GM23338 (cell line): ENCODE results near the gene ANAPC2. TPM values are rescaled to one million over a fixed set of nuclear protein-coding genes. Genes with fewer than 3 reads are reported as not detected.

Experiments used
- ATAC-seq: fragments of 200-7000 bp; cut with Tn5 transposase; 3 replicates; pipeline ENCODE4 v1.9.1; 2020
- DNase-seq: peaks from one replicate; pipeline ENCODE4 v3.0.0-alpha.2; 2015; ENCODE audit warnings: low spot score
- H2AFZ ChIP-seq: fragments of 200-600 bp; sonication (generic); 2 replicates; pipeline ENCODE4 v1.8.0; 2016; ENCODE audit warnings: antibody characterized with exemption, mild to moderate bottlenecking, moderate library complexity
- H3F3A ChIP-seq: fragments of 200-600 bp; sonication (generic); replicated peaks from 2 replicates; pipeline ENCODE4 v1.8.0; 2017; ENCODE audit warnings: antibody characterized with exemption, mixed run types, low read depth
- H3K27ac ChIP-seq: fragments of 200-600 bp; sonication (generic); 2 replicates; pipeline ENCODE4 v1.6.1; 2016; ENCODE audit warnings: low read depth
- H3K27me3 ChIP-seq: fragments of 200-600 bp; sonication (generic); 2 replicates; pipeline ENCODE4 v1.8.0; 2016; ENCODE audit warnings: mild to moderate bottlenecking, mixed run types, moderate library complexity; ENCODE audit not compliant: insufficient read depth
- H3K36me3 ChIP-seq: fragments of 200-600 bp; sonication (generic); 2 replicates; pipeline ENCODE4 v1.8.0; 2016; ENCODE audit warnings: mild to moderate bottlenecking; ENCODE audit not compliant: insufficient read depth
- H3K4me1 ChIP-seq: fragments of 200-600 bp; sonication (generic); 2 replicates; pipeline ENCODE4 v1.8.0; 2016; ENCODE audit warnings: mild to moderate bottlenecking, moderate library complexity; ENCODE audit not compliant: insufficient read depth
- H3K4me2 ChIP-seq: fragments of 200-600 bp; sonication (generic); 2 replicates; pipeline ENCODE4 v1.7.1; 2017; ENCODE audit warnings: mixed run types
- H3K4me3 ChIP-seq: fragments of 200-600 bp; sonication (generic); 2 replicates; pipeline ENCODE4 v1.6.1; 2016; ENCODE audit warnings: mixed run types
- H3K79me2 ChIP-seq: fragments of 200-600 bp; sonication (generic); replicated peaks from 2 replicates; pipeline ENCODE4 v1.8.0; 2017; ENCODE audit warnings: mild to moderate bottlenecking; ENCODE audit not compliant: insufficient read depth
- H3K9me2 ChIP-seq: fragments of 200-600 bp; sonication (generic); 2 replicates; pipeline ENCODE4 v1.8.0; 2017; ENCODE audit not compliant: insufficient read depth
- H4K20me1 ChIP-seq: fragments of 200-600 bp; sonication (generic); replicated peaks from 2 replicates; pipeline ENCODE4 v1.8.0; 2017; ENCODE audit warnings: mild to moderate bottlenecking; ENCODE audit not compliant: insufficient read depth
- H3K27ac Mint-ChIP-seq: 2 replicates; pipeline ENCODE4 v1.8.0; 2020; ENCODE audit warnings: inconsistent platforms, mild to moderate bottlenecking, moderate library complexity, mixed read lengths
- H3K27me3 Mint-ChIP-seq: 3 replicates; pipeline ENCODE4 v1.8.0; 2022; ENCODE audit warnings: low read depth, mild to moderate bottlenecking, moderate library complexity, mixed read lengths, inconsistent platforms; ENCODE audit not compliant: insufficient read depth, poor library complexity
- H3K36me3 Mint-ChIP-seq: 3 replicates; pipeline ENCODE4 v1.8.0; 2021; ENCODE audit warnings: low read depth, mild to moderate bottlenecking, inconsistent platforms, moderate library complexity, mixed read lengths
- H3K4me1 Mint-ChIP-seq: 3 replicates; pipeline ENCODE4 v1.8.0; 2020; ENCODE audit warnings: mild to moderate bottlenecking, inconsistent platforms, mixed read lengths
- H3K4me3 Mint-ChIP-seq: 3 replicates; pipeline ENCODE4 v1.8.0; 2021; ENCODE audit warnings: moderate library complexity, mild to moderate bottlenecking, inconsistent platforms, mixed read lengths
- H3K9me3 Mint-ChIP-seq: 3 replicates; pipeline ENCODE4 v1.8.0; 2020; ENCODE audit warnings: moderate library complexity, mild to moderate bottlenecking, inconsistent platforms, mixed read lengths
- CREB1 ChIP-seq: fragments of 250-450 bp; sonication (Bioruptor Pico); IDR thresholded peaks from 2 replicates; pipeline ENCODE4 v1.5.0; 2020; ENCODE audit warnings: low read depth, mild to moderate bottlenecking, moderate library complexity
- EZH2 ChIP-seq: fragments of 200-600 bp; sonication (generic); IDR thresholded peaks from one replicate; pipeline ENCODE4 v1.8.0; 2017; ENCODE audit warnings: antibody characterized with exemption, mild to moderate bottlenecking, low read depth; ENCODE audit not compliant: unreplicated experiment
- EZH2phosphoT487 ChIP-seq: fragments of 200-600 bp; sonication (generic); IDR thresholded peaks from one replicate; pipeline ENCODE4 v1.8.1; 2018; ENCODE audit warnings: antibody characterized with exemption; ENCODE audit not compliant: unreplicated experiment
- JUNB ChIP-seq: IDR thresholded peaks from one replicate; pipeline ENCODE4 v1.6.1; 2016; ENCODE audit warnings: antibody characterized with exemption; ENCODE audit not compliant: unreplicated experiment
- NANOG ChIP-seq: IDR thresholded peaks from 2 replicates; pipeline ENCODE4 v1.6.1; 2016; ENCODE audit warnings: antibody characterized with exemption, borderline replicate concordance
- POLR2AphosphoS5 ChIP-seq: IDR thresholded peaks from 2 replicates; pipeline ENCODE4 v1.6.1; 2016; ENCODE audit warnings: antibody characterized with exemption, low read depth
- STAT1 ChIP-seq: IDR thresholded peaks from one replicate; pipeline ENCODE4 v1.6.1; 2016; ENCODE audit warnings: antibody characterized with exemption; ENCODE audit not compliant: unreplicated experiment
- ZNF114 ChIP-seq: fragments of 250-450 bp; sonication (Bioruptor Pico); IDR thresholded peaks from 2 replicates; pipeline ENCODE4 v1.5.0; 2020; ENCODE audit warnings: mild to moderate bottlenecking, moderate library complexity
- ZNF331 ChIP-seq: fragments of 250-450 bp; sonication (Bioruptor Pico); IDR thresholded peaks from 2 replicates; pipeline ENCODE4 v1.5.0; 2020; ENCODE audit warnings: low read depth, mild to moderate bottlenecking, moderate library complexity
- polyA plus RNA-seq: library from polyadenylated mRNA; unstranded; fragments of >200 nt; fragmentation: Nextera tagmentation; extraction: Ambion mirVana; gene quantifications from 2 replicates; pipeline ENCODE4 v1.2.1, GENCODE V29; 2016
- total RNA-seq: library from RNA; depleted of rRNA; stranded (reverse); fragments of >200 nt; shearing (Covaris generic); gene quantifications from 2 replicates; pipeline ENCODE4 v1.2.3, GENCODE V29; 2014
- TF ChIP-seq, protein P1 (sequence below): fragments of 250-450 bp; sonication (Bioruptor Pico); IDR thresholded peaks from 2 replicates; pipeline ENCODE4 v1.5.0; 2020; ENCODE audit warnings: mild to moderate bottlenecking, moderate library complexity
- TF ChIP-seq, protein P2 (sequence below): IDR thresholded peaks from 2 replicates; pipeline ENCODE4 v1.6.1; 2016; ENCODE audit warnings: antibody characterized with exemption
- TF ChIP-seq, protein P3 (sequence below), 2 experiments: fragments of 200-600 bp in 1 of 2; sonication (generic) in 1 of 2; conservative IDR thresholded peaks; 2 replicates each; pipeline versions ENCODE4 v1.5.1 to v1.6.1; 2016 to 2017; ENCODE audit warnings: antibody characterized with exemption in 2 of 2, low read depth in 2 of 2, mild to moderate bottlenecking in 2 of 2, moderate library complexity in 1 of 2
- TF ChIP-seq, protein P4 (sequence below): IDR thresholded peaks from one replicate; pipeline ENCODE4 v1.6.1; 2018; ENCODE audit warnings: antibody characterized with exemption; ENCODE audit not compliant: unreplicated experiment

The ANAPC2 gene
- total and polyA plus RNA-seq, 2 experiments from 2014 or later: 16.4 to 42.9 TPM

DNA sequence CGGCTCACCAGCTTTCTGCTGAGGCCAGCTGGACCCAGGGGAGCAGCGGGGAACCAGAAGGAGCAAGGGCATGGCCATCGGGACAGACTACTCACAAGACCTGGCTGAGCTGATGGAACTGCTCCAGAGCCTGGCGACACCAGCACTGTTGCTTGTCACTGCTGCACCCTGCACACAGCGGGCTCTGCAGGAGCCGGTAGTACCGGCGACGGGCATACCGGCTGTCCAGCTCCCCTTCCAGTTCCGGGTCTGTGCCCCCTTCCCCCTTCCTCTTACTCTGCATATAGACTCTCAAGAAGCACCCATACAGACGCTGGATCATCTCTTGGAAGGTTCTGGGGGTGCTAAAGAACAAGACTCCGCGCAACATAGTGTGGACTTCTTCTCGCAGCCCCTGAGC lies 974 bp downstream of the ANAPC2 start:
- H3K4me3 ChIP-seq: peak overlapping the region; percentile 94
- H3K79me2 ChIP-seq: peaks cover 25% of the 10 kb centered on the region
- H3K27ac Mint-ChIP-seq: 0 out of 2 replicates have a peak overlapping the region, but pooled peaks have one; percentile 84
- TF ChIP-seq STAT1: no peak
- no peak for TF ChIP-seq POLR2AphosphoS5
- no peak for TF ChIP-seq EZH2
- TF ChIP-seq CREB1 (CRISPR knock-in tag): no peak
- TF ChIP-seq EZH2phosphoT487: no peak
- no peak for TF ChIP-seq NANOG
- TF ChIP-seq, protein P1, sequence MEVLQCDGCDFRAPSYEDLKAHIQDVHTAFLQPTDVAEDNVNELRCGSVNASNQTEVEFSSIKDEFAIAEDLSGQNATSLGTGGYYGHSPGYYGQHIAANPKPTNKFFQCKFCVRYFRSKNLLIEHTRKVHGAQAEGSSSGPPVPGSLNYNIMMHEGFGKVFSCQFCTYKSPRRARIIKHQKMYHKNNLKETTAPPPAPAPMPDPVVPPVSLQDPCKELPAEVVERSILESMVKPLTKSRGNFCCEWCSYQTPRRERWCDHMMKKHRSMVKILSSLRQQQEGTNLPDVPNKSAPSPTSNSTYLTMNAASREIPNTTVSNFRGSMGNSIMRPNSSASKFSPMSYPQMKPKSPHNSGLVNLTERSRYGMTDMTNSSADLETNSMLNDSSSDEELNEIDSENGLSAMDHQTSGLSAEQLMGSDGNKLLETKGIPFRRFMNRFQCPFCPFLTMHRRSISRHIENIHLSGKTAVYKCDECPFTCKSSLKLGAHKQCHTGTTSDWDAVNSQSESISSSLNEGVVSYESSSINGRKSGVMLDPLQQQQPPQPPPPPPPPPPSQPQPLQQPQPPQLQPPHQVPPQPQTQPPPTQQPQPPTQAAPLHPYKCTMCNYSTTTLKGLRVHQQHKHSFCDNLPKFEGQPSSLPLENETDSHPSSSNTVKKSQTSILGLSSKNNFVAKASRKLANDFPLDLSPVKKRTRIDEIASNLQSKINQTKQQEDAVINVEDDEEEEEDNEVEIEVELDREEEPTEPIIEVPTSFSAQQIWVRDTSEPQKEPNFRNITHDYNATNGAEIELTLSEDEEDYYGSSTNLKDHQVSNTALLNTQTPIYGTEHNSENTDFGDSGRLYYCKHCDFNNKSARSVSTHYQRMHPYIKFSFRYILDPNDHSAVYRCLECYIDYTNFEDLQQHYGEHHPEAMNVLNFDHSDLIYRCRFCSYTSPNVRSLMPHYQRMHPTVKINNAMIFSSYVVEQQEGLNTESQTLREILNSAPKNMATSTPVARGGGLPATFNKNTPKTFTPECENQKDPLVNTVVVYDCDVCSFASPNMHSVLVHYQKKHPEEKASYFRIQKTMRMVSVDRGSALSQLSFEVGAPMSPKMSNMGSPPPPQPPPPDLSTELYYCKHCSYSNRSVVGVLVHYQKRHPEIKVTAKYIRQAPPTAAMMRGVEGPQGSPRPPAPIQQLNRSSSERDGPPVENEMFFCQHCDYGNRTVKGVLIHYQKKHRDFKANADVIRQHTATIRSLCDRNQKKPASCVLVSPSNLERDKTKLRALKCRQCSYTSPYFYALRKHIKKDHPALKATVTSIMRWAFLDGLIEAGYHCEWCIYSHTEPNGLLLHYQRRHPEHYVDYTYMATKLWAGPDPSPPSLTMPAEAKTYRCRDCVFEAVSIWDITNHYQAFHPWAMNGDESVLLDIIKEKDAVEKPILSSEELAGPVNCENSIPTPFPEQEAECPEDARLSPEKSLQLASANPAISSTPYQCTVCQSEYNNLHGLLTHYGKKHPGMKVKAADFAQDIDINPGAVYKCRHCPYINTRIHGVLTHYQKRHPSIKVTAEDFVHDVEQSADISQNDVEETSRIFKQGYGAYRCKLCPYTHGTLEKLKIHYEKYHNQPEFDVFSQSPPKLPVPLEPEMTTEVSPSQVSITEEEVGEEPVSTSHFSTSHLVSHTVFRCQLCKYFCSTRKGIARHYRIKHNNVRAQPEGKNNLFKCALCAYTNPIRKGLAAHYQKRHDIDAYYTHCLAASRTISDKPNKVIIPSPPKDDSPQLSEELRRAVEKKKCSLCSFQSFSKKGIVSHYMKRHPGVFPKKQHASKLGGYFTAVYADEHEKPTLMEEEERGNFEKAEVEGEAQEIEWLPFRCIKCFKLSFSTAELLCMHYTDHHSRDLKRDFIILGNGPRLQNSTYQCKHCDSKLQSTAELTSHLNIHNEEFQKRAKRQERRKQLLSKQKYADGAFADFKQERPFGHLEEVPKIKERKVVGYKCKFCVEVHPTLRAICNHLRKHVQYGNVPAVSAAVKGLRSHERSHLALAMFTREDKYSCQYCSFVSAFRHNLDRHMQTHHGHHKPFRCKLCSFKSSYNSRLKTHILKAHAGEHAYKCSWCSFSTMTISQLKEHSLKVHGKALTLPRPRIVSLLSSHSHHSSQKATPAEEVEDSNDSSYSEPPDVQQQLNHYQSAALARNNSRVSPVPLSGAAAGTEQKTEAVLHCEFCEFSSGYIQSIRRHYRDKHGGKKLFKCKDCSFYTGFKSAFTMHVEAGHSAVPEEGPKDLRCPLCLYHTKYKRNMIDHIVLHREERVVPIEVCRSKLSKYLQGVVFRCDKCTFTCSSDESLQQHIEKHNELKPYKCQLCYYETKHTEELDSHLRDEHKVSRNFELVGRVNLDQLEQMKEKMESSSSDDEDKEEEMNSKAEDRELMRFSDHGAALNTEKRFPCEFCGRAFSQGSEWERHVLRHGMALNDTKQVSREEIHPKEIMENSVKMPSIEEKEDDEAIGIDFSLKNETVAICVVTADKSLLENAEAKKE (CRISPR knock-in tag): no peak
- TF ChIP-seq, protein P2, sequence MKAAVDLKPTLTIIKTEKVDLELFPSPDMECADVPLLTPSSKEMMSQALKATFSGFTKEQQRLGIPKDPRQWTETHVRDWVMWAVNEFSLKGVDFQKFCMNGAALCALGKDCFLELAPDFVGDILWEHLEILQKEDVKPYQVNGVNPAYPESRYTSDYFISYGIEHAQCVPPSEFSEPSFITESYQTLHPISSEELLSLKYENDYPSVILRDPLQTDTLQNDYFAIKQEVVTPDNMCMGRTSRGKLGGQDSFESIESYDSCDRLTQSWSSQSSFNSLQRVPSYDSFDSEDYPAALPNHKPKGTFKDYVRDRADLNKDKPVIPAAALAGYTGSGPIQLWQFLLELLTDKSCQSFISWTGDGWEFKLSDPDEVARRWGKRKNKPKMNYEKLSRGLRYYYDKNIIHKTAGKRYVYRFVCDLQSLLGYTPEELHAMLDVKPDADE: no peak
- TF ChIP-seq ZNF331 (CRISPR knock-in tag): no peak
- TF ChIP-seq, protein P3, sequence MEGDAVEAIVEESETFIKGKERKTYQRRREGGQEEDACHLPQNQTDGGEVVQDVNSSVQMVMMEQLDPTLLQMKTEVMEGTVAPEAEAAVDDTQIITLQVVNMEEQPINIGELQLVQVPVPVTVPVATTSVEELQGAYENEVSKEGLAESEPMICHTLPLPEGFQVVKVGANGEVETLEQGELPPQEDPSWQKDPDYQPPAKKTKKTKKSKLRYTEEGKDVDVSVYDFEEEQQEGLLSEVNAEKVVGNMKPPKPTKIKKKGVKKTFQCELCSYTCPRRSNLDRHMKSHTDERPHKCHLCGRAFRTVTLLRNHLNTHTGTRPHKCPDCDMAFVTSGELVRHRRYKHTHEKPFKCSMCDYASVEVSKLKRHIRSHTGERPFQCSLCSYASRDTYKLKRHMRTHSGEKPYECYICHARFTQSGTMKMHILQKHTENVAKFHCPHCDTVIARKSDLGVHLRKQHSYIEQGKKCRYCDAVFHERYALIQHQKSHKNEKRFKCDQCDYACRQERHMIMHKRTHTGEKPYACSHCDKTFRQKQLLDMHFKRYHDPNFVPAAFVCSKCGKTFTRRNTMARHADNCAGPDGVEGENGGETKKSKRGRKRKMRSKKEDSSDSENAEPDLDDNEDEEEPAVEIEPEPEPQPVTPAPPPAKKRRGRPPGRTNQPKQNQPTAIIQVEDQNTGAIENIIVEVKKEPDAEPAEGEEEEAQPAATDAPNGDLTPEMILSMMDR (conservative IDR thresholded peaks at IDR 0.05; ENCODE audit: low read depth in 2 of 2): no peak
- no peak for TF ChIP-seq JUNB
- no peak for TF ChIP-seq ZNF114 (CRISPR knock-in tag)
- TF ChIP-seq, protein P4, sequence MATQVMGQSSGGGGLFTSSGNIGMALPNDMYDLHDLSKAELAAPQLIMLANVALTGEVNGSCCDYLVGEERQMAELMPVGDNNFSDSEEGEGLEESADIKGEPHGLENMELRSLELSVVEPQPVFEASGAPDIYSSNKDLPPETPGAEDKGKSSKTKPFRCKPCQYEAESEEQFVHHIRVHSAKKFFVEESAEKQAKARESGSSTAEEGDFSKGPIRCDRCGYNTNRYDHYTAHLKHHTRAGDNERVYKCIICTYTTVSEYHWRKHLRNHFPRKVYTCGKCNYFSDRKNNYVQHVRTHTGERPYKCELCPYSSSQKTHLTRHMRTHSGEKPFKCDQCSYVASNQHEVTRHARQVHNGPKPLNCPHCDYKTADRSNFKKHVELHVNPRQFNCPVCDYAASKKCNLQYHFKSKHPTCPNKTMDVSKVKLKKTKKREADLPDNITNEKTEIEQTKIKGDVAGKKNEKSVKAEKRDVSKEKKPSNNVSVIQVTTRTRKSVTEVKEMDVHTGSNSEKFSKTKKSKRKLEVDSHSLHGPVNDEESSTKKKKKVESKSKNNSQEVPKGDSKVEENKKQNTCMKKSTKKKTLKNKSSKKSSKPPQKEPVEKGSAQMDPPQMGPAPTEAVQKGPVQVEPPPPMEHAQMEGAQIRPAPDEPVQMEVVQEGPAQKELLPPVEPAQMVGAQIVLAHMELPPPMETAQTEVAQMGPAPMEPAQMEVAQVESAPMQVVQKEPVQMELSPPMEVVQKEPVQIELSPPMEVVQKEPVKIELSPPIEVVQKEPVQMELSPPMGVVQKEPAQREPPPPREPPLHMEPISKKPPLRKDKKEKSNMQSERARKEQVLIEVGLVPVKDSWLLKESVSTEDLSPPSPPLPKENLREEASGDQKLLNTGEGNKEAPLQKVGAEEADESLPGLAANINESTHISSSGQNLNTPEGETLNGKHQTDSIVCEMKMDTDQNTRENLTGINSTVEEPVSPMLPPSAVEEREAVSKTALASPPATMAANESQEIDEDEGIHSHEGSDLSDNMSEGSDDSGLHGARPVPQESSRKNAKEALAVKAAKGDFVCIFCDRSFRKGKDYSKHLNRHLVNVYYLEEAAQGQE: no peak
- H3K27me3 ChIP-seq: no peaks in the 10 kb centered on the region
- no peaks in the 10 kb centered on the region for H3K9me2 ChIP-seq
- peak overlapping the region; percentile 93 for H3K4me2 ChIP-seq
- no peaks in the 10 kb centered on the region for H3K36me3 ChIP-seq
- no peak overlapping the region for H3K27ac ChIP-seq
- no peaks in the 10 kb centered on the region for H3K9me3 Mint-ChIP-seq
- H3K4me1 Mint-ChIP-seq: peaks cover 9% of the 10 kb centered on the region
- no peak overlapping the region for H2AFZ ChIP-seq
- H3K4me1 ChIP-seq: peaks cover 13% of the 10 kb centered on the region
- DNase-seq (no peak), ATAC-seq (no peak)
- H3K36me3 Mint-ChIP-seq: peaks cover 21% of the 10 kb centered on the region
- H4K20me1 ChIP-seq: 0 out of 2 replicates have a peak, but pooled peaks cover 5% of the 10 kb centered on the region
- 0 out of 2 replicates have a peak, but pooled peaks cover 4% of the 10 kb centered on the region for H3F3A ChIP-seq
- peak overlapping the region; percentile 91 for H3K4me3 Mint-ChIP-seq
- H3K27me3 Mint-ChIP-seq: peaks cover 13% of the 10 kb centered on the region
